GM12878 (cell line): ENCODE measurements around the gene CLEC7A. TPM values are rescaled to one million over a fixed set of nuclear protein-coding genes. Genes with fewer than 3 reads are reported as not detected.

ENCODE experiments used
- ATAC-seq: fragments of 200-7000 bp; cut with Tn5 transposase; 3 replicates; pipeline ENCODE4 v1.9.1; 2020; ENCODE audit warnings: mild to moderate bottlenecking, moderate library complexity
- BruUV-seq: library from RNA; stranded (reverse); fragments of 400-500 nt; replicated peaks from 2 replicates; lab custom pipeline; 2021; lab: Mats Ljungman, UMichigan
- CTCF ChIA-PET: fragments of 300-600 bp; sonication (Branson Sonifier 250); formaldehyde crosslinking; extraction: SDS; loops from one replicate; lab custom pipeline; 2021; ENCODE audit warnings: inconsistent platforms; lab: Yijun Ruan, JAX
- POLR2A ChIA-PET: fragments of 350-600 bp; formaldehyde crosslinking; extraction: SDS; loops from one replicate; lab custom pipeline; 2021; ENCODE audit warnings: inconsistent platforms; lab: Charles Lee
- RAD21 ChIA-PET: fragments of 300-600 bp; sonication (Branson Sonifier 250); formaldehyde crosslinking; loops from one replicate; lab custom pipeline; 2023; ENCODE audit warnings: antibody characterized with exemption; ENCODE audit not compliant: unreplicated experiment; lab: Charles Lee
- SMC1A ChIA-PET: fragments of 300-600 bp; sonication (Branson Sonifier 250); formaldehyde crosslinking; loops from one replicate; lab custom pipeline; 2023; ENCODE audit not compliant: unreplicated experiment, uncharacterized antibody; lab: Charles Lee
- DNase-seq: peaks from one replicate; pipeline ENCODE4 v3.0.0-alpha.2; 2011; ENCODE audit warnings: low read depth, low spot score
- FAIRE-seq: peaks from 3 replicates; lab custom pipeline; 2011; peaks lifted over from hg19 to GRCh38; lab: Jason Lieb, UNC
- H2AFZ ChIP-seq: 2 replicates; pipeline ENCODE4 v1.6.0; 2011; ENCODE audit warnings: low read depth, low read length, control low read depth; ENCODE audit not compliant: control insufficient read depth
- H3K27ac ChIP-seq: 2 replicates; pipeline ENCODE4 v1.5.1; 2011; ENCODE audit warnings: control low read depth; ENCODE audit not compliant: control insufficient read depth, insufficient read depth
- H3K27me3 ChIP-seq, 2 experiments: replicated peaks in 1 of 2; 2 replicates each; pipeline versions ENCODE4 v1.6.0 to v1.6.1; 2011; ENCODE audit warnings: low read length in 1 of 2; ENCODE audit not compliant: control insufficient read depth in 2 of 2, insufficient read depth in 2 of 2
- H3K36me3 ChIP-seq, 2 experiments: 2 replicates each; pipeline ENCODE4 v1.5.1; 2011; ENCODE audit warnings: low read length in 1 of 2; ENCODE audit not compliant: control insufficient read depth in 2 of 2, insufficient read depth in 2 of 2
- H3K4me1 ChIP-seq: 2 replicates; pipeline ENCODE4 v1.6.1; 2011; ENCODE audit warnings: mild to moderate bottlenecking, low read length, moderate library complexity, mixed read lengths; ENCODE audit not compliant: control insufficient read depth, insufficient read depth
- H3K4me2 ChIP-seq: 2 replicates; pipeline ENCODE4 v1.6.0; 2011; ENCODE audit warnings: control low read depth; ENCODE audit not compliant: control insufficient read depth, insufficient read depth
- H3K4me3 ChIP-seq: fragments of 200-600 bp; sonication (generic); 2 replicates; pipeline ENCODE4 v1.5.1; 2016
- H3K79me2 ChIP-seq: 2 replicates; pipeline ENCODE4 v1.6.0; 2011; ENCODE audit warnings: low read length; ENCODE audit not compliant: control insufficient read depth, insufficient read depth
- H3K9ac ChIP-seq: 2 replicates; pipeline ENCODE4 v1.8.0; 2011; ENCODE audit warnings: low read length, control low read depth, mixed read lengths; ENCODE audit not compliant: control insufficient read depth, insufficient read depth
- H3K9me3 ChIP-seq: replicated peaks from 3 replicates; pipeline ENCODE4 v1.5.1; 2011; ENCODE audit warnings: mild to moderate bottlenecking, low read length; ENCODE audit not compliant: control insufficient read depth, insufficient read depth
- H4K20me1 ChIP-seq: 2 replicates; pipeline ENCODE4 v1.6.0; 2011; ENCODE audit not compliant: control insufficient read depth, insufficient read depth
- CHD1 ChIP-seq: IDR thresholded peaks from 2 replicates; pipeline ENCODE4 v1.6.1; 2012; ENCODE audit warnings: low read depth, low read length, improper control_type of control experiment
- ETV6 ChIP-seq, 2 experiments: fragments of 450-650 bp in 1 of 2; IDR thresholded peaks in 1 of 2; conservative IDR thresholded peaks in 1 of 2; 2 replicates each; pipeline ENCODE4 v1.6.1; 2014; ENCODE audit warnings: antibody characterized with exemption in 1 of 2, borderline replicate concordance in 1 of 2, low read depth in 1 of 2, mild to moderate bottlenecking in 1 of 2, moderate library complexity in 1 of 2
- EZH2 ChIP-seq: IDR thresholded peaks from 2 replicates; pipeline ENCODE4 v1.6.1; 2012; ENCODE audit warnings: low read depth, mild to moderate bottlenecking, control low read depth, inconsistent platforms, low read length, borderline replicate concordance; ENCODE audit not compliant: control insufficient read depth
- FOXM1 ChIP-seq: IDR thresholded peaks from 2 replicates; pipeline ENCODE4 v1.6.1; 2012; ENCODE audit warnings: low read depth, mild to moderate bottlenecking, inconsistent platforms, low read length, moderate library complexity
- HDAC2 ChIP-seq: fragments of 200-600 bp; sonication (generic); IDR thresholded peaks from 2 replicates; pipeline ENCODE4 v1.6.1; 2017
- HSF1 ChIP-seq: fragments of 150-350 bp; IDR thresholded peaks from 2 replicates; pipeline ENCODE4 v1.6.1; 2014; ENCODE audit warnings: mild to moderate bottlenecking, low read depth, low read length
- MEF2B ChIP-seq: fragments of 450-650 bp; IDR thresholded peaks from 2 replicates; pipeline ENCODE4 v1.6.1; 2018; ENCODE audit warnings: mild to moderate bottlenecking, moderate library complexity; ENCODE audit not compliant: partially characterized antibody, poor library complexity, severe bottlenecking
- NFIC ChIP-seq: IDR thresholded peaks from 2 replicates; pipeline ENCODE4 v1.6.1; 2012; ENCODE audit warnings: low read depth, mild to moderate bottlenecking, inconsistent platforms, low read length, moderate library complexity
- POLR2AphosphoS2 ChIP-seq: IDR thresholded peaks from 2 replicates; pipeline ENCODE4 v1.6.1; 2011; ENCODE audit warnings: low read depth, mild to moderate bottlenecking, low read length, improper control_type of control experiment, moderate library complexity
- POLR2AphosphoS5 ChIP-seq: IDR thresholded peaks from 2 replicates; pipeline ENCODE4 v1.6.1; 2011; ENCODE audit warnings: mild to moderate bottlenecking, low read length, inconsistent platforms
- RBBP5 ChIP-seq: fragments of 200-600 bp; sonication (generic); conservative IDR thresholded peaks from 2 replicates; pipeline ENCODE4 v1.6.1; 2016
- SMARCA5 ChIP-seq: fragments of 450-650 bp; IDR thresholded peaks from 2 replicates; pipeline ENCODE4 v1.6.1; 2017; ENCODE audit warnings: mild to moderate bottlenecking
- TARDBP ChIP-seq: IDR thresholded peaks from 2 replicates; pipeline ENCODE4 v1.6.1; 2016; ENCODE audit warnings: borderline replicate concordance
- ZNF217 ChIP-seq: fragments of 450-650 bp; IDR thresholded peaks from 2 replicates; pipeline ENCODE4 v1.6.1; 2017; ENCODE audit warnings: antibody characterized with exemption, mild to moderate bottlenecking
- ZNF24 ChIP-seq: fragments of 450-650 bp; IDR thresholded peaks from 2 replicates; pipeline ENCODE4 v1.6.1; 2017; ENCODE audit warnings: antibody characterized with exemption, mild to moderate bottlenecking
- ZZZ3 ChIP-seq: IDR thresholded peaks from 2 replicates; pipeline ENCODE4 v1.6.1; 2011; ENCODE audit warnings: low read depth; ENCODE audit not compliant: control insufficient read depth, insufficient read length
- WGBS: methylation state at CpG from one replicate; pipeline ENCODE4 v1.1.6; 2016; ENCODE audit warnings: low lambda C conversion rate; ENCODE audit not compliant: insufficient replicate concordance, insufficient coverage; ENCODE audit errors: missing lambda C conversion rate; 5-methylcytosine and 5-hydroxymethylcytosine counted together
- in situ Hi-C: fragments of 300-500 bp; cut with MboI; formaldehyde crosslinking; loops from 9 replicates; pipeline ENCODE4 v1.14.3; 2018; ENCODE audit warnings: mixed read lengths
- intact Hi-C: fragments of 100-400 bp; cut with micrococcal nuclease; formaldehyde crosslinking; loops from one replicate; pipeline ENCODE4 v1.14.2; 2022; ENCODE audit not compliant: unreplicated experiment
- polyA plus RNA-seq, 11 experiments: library from polyadenylated mRNA; depleted of rRNA in 4 of 11; unstranded in 6 of 11; stranded (reverse) in 5 of 11; fragments of >200 nt; fragmentation: Nextera tagmentation in 4 of 11; fragmentation: Illumina TruSeq in 1 of 11; extraction: Ambion mirVana in 4 of 11; extraction: Trizol in 1 of 11; gene quantifications; 1 replicate in 1 of 11; 2 replicates in 10 of 11; pipeline versions ENCODE4 v1.2.1 to v1.2.3, GENCODE V29; 2011 to 2016; ENCODE audit warnings: inconsistent platforms in 2 of 11, missing spikeins in 2 of 11, low read depth in 1 of 11
- total RNA-seq, 4 experiments: library from RNA; depleted of rRNA in 3 of 4; stranded (reverse); fragments of >200 nt in 3 of 4; fragmentation: Illumina TruSeq in 1 of 4; extraction: Trizol in 1 of 4; gene quantifications; 2 replicates each; pipeline versions ENCODE4 v1.2.1 to v1.2.3, GENCODE V29; 2013 to 2021

Gene CLEC7A
- total and polyA plus RNA-seq, 10 of the 15 experiments (the other 5 are each of a cell fraction or from before 2014, with no cell fraction given) = not detected

GRCh38 chr12:10101648-10102220 is 28.3 kb downstream of the CLEC7A start:
- H3K9me3 ChIP-seq = peaks cover 2% of the 10 kb centered on the region; the same call in 1 of the 3 replicates
- BruUV-seq = no TSS peak
- H2AFZ ChIP-seq = no peak overlapping the region
- H3K79me2 ChIP-seq = no peaks in the 10 kb centered on the region
- ATAC-seq = no peak; the same call in 2 of the 3 replicates
- FAIRE-seq = no peak
- DNase-seq = no peak
- no peaks in the 10 kb centered on the region for H3K27me3 ChIP-seq
- CTCF ChIA-PET = interaction anchor here (1.8 kb wide), 1 partner anchor 33 kb away, joined by 3 read pairs; no protein-coding TSS in a partner anchor
- 21% methylated on average over 1 of the region's 1 CpG for WGBS
- no peaks in the 10 kb centered on the region for H3K36me3 ChIP-seq
- H4K20me1 ChIP-seq = no peaks in the 10 kb centered on the region
- in situ Hi-C loops (no loop called here), intact Hi-C loops (no loop called here)
- RAD21 ChIA-PET = no interaction called here
- H3K4me2 ChIP-seq = no peak overlapping the region
- H3K4me1 ChIP-seq = no peaks in the 10 kb centered on the region
- POLR2A ChIA-PET = no interaction called here
- no peak overlapping the region for H3K4me3 ChIP-seq
- H3K9ac ChIP-seq = no peak overlapping the region
- no peak for TF ChIP-seq ZZZ3
- TF ChIP-seq RBBP5 = no peak
- no peak for TF ChIP-seq SMARCA5
- no peak for TF ChIP-seq HSF1
- no peak for TF ChIP-seq ZNF217
- TF ChIP-seq HDAC2 = no peak
- no peak for TF ChIP-seq POLR2AphosphoS2
- TF ChIP-seq NFIC = no peak
- no peak for TF ChIP-seq ZNF24
- TF ChIP-seq MEF2B = no peak
- no peak for TF ChIP-seq TARDBP
- no peak for TF ChIP-seq POLR2AphosphoS5
- TF ChIP-seq FOXM1 = no peak
- TF ChIP-seq EZH2 = no peak
- TF ChIP-seq ETV6 (conservative IDR thresholded peaks at IDR 0.05 in 1 of 2, IDR thresholded peaks at IDR 0.05 in 1 of 2; ENCODE audit: borderline replicate concordance in 1 of 2, low read depth in 1 of 2) = no peak
- TF ChIP-seq CHD1 = no peak
- H3K27ac ChIP-seq = no peak overlapping the region
- SMC1A ChIA-PET = no interaction called here
